ENCODE data around the gene PRDX2.

- no peak for TF ChIP-seq CTCF (IDR thresholded peaks at IDR 0.05; ENCODE audit: poor library complexity)
- TF ChIP-seq EZH2 (IDR thresholded peaks at IDR 0.05; ENCODE audit: borderline replicate concordance): no peak
These were observed 13.4 kb downstream of the PRDX2 start for GRCh38 chr19:12788042-12788681.

Data from hepatocyte (in vitro differentiated cells).